H1 (cell line): ENCODE data around the gene PPP1R12C. TPM values are rescaled to one million over a fixed set of nuclear protein-coding genes. Genes with fewer than 3 reads are reported as not detected.

ENCODE experiments used
- BACH1 ChIP-seq: IDR thresholded peaks from 2 replicates; pipeline ENCODE4 v1.6.1; 2012; ENCODE audit warnings: low read length, improper control_type of control experiment
- CBX5 ChIP-seq: fragments of 300-800, 300-1000 bp; sonication (generic); IDR thresholded peaks from 2 replicates; pipeline ENCODE4 v1.7.1; 2016; ENCODE audit warnings: antibody characterized with exemption, low read length, low read depth
- CREB1 ChIP-seq: IDR thresholded peaks from 2 replicates; pipeline ENCODE4 v1.6.1; 2012; ENCODE audit warnings: inconsistent platforms
- CTCF ChIP-seq, 3 experiments: IDR thresholded peaks; 1 replicate in 2 of 3; 2 replicates in 1 of 3; pipeline versions ENCODE4 v1.5.1 to v1.6.1; 2011; ENCODE audit warnings: low read length in 3 of 3, mild to moderate bottlenecking in 3 of 3, inconsistent platforms in 2 of 3, low read depth in 1 of 3, moderate library complexity in 1 of 3; ENCODE audit not compliant: insufficient read depth in 1 of 3; ENCODE audit errors: control extremely low read depth in 1 of 3
- GABPA ChIP-seq: IDR thresholded peaks from 2 replicates; pipeline ENCODE4 v1.6.1; 2011; ENCODE audit warnings: mild to moderate bottlenecking, low read length, moderate library complexity, borderline replicate concordance; ENCODE audit not compliant: insufficient read depth
- KDM1A ChIP-seq: fragments of 200-600, 300-600 bp; sonication (generic); IDR thresholded peaks from 2 replicates; pipeline ENCODE4 v1.7.1; 2016; ENCODE audit warnings: mild to moderate bottlenecking, low read length, borderline replicate concordance
- MAX ChIP-seq: IDR thresholded peaks from 2 replicates; pipeline ENCODE4 v1.6.1; 2012; ENCODE audit warnings: inconsistent platforms
- PHF8 ChIP-seq: fragments of 200-600 bp; sonication (generic); conservative IDR thresholded peaks from 2 replicates; pipeline ENCODE4 v1.7.1; 2012; ENCODE audit warnings: low read depth, mild to moderate bottlenecking, inconsistent platforms, low read length, moderate library complexity
- POLR2A ChIP-seq, 2 experiments: IDR thresholded peaks; 1 replicate in 1 of 2; 2 replicates in 1 of 2; pipeline ENCODE4 v1.6.1; 2011; ENCODE audit warnings: low read depth in 2 of 2, low read length in 2 of 2, mild to moderate bottlenecking in 2 of 2; ENCODE audit errors: control extremely low read depth in 1 of 2
- POLR2AphosphoS5 ChIP-seq: IDR thresholded peaks from 2 replicates; pipeline ENCODE4 v1.6.1; 2011; ENCODE audit warnings: low read depth, low read length
- POU5F1 ChIP-seq: IDR thresholded peaks from 2 replicates; pipeline ENCODE4 v1.6.1; 2011; ENCODE audit warnings: low read depth, mild to moderate bottlenecking, low read length, moderate library complexity
- RBBP5 ChIP-seq: IDR thresholded peaks from 2 replicates; pipeline ENCODE4 v1.7.1; 2012; ENCODE audit warnings: low read depth, mild to moderate bottlenecking, inconsistent platforms, low read length, moderate library complexity, borderline replicate concordance
- RXRA ChIP-seq: IDR thresholded peaks from 2 replicates; pipeline ENCODE4 v1.6.1; 2011; ENCODE audit warnings: low read depth, mild to moderate bottlenecking, low read length, moderate library complexity; ENCODE audit not compliant: insufficient read depth
- SAP30 ChIP-seq: fragments of 300-600 bp; sonication (generic); IDR thresholded peaks from 2 replicates; pipeline ENCODE4 v1.7.1; 2012; ENCODE audit warnings: low read length, moderate library complexity, mild to moderate bottlenecking, inconsistent platforms; ENCODE audit not compliant: insufficient read depth, insufficient replicate concordance
- SIN3A ChIP-seq, 2 experiments: IDR thresholded peaks in 1 of 2; conservative IDR thresholded peaks in 1 of 2; 2 replicates each; pipeline ENCODE4 v1.6.1; 2011 to 2012; ENCODE audit warnings: low read length in 2 of 2, improper control_type of control experiment in 1 of 2, low read depth in 1 of 2, mild to moderate bottlenecking in 1 of 2
- SIRT6 ChIP-seq: IDR thresholded peaks from one replicate; pipeline ENCODE4 v1.7.1; 2012; ENCODE audit warnings: low read length, inconsistent platforms
- SIX5 ChIP-seq: IDR thresholded peaks from 2 replicates; pipeline ENCODE4 v1.6.1; 2011; ENCODE audit warnings: mild to moderate bottlenecking, low read depth, low read length
- SP4 ChIP-seq: IDR thresholded peaks from 2 replicates; pipeline ENCODE4 v1.6.1; 2012; ENCODE audit warnings: low read length, inconsistent platforms
- TAF1 ChIP-seq: IDR thresholded peaks from 2 replicates; pipeline ENCODE4 v1.6.1; 2011; ENCODE audit warnings: mild to moderate bottlenecking, low read depth, low read length
- TCF12 ChIP-seq: IDR thresholded peaks from 2 replicates; pipeline ENCODE4 v1.6.1; 2011; ENCODE audit warnings: low read depth, mild to moderate bottlenecking, low read length
- polyA plus RNA-seq, 7 experiments: library from polyadenylated mRNA; depleted of rRNA in 3 of 7; stranded (reverse) in 5 of 7; unstranded in 2 of 7; fragments of >200 nt in 5 of 7; fragments of 200-250 nt in 2 of 7; gene quantifications; 1 replicate in 5 of 7; 2 replicates in 1 of 7; 4 replicates in 1 of 7; pipeline versions ENCODE4 v1.2.1 to v1.2.3, GENCODE V29; 2011 to 2013; ENCODE audit warnings: missing spikeins in 2 of 7, mixed read lengths in 2 of 7
- total RNA-seq: library from RNA; stranded (reverse); fragmentation: NEBNext Ultra II Directional; extraction: Animal tissue kit (Norgen Biotek cat#: 25700); gene quantifications from 2 replicates; pipeline ENCODE4 v1.2.1, GENCODE V29; 2021
- TF ChIP-seq, protein P1 (sequence below): IDR thresholded peaks from 2 replicates; pipeline ENCODE4 v1.6.1; 2012; ENCODE audit warnings: inconsistent platforms

Gene PPP1R12C
- total and polyA plus RNA-seq, 2 of the 8 experiments (the other 6 are each of a cell fraction or from before 2014, with no cell fraction given) = 31.7 to 71.5 TPM

- TF ChIP-seq BACH1 (no peak), SIX5 (no peak), KDM1A (no peak), POLR2AphosphoS5 (0 out of 2 replicates have a peak, but pooled peaks have one; percentile 32), PHF8 (0 out of 2 replicates have a peak, but pooled peaks have one; percentile 27), RBBP5 (no peak), GABPA (no peak), SP4 (peak; percentile 62; the same call in 1 of the 2 replicates), TAF1 (no peak), SIRT6 (no peak), SAP30 (no peak), TCF12 (no peak), RXRA (no peak), MAX (peak; percentile 77), SIN3A (conservative IDR thresholded peaks at IDR 0.05 in 1 of 2, IDR thresholded peaks at IDR 0.05 in 1 of 2; ENCODE audit: low read depth in 1 of 2, low read length in 2 of 2) (no peak), CREB1 (peak; percentile 71), CTCF (IDR thresholded peaks at IDR 0.05; ENCODE audit: control extremely low read depth in 1 of 3, insufficient read depth in 1 of 3, low read depth in 1 of 3, low read length in 3 of 3) (no peak), POU5F1 (no peak), CBX5 (no peak), POLR2A (IDR thresholded peaks at IDR 0.05; ENCODE audit: control extremely low read depth in 1 of 2, low read depth in 2 of 2, low read length in 2 of 2) (0 out of 3 replicates have a peak, but pooled peaks of 1 of the 2 experiments have one; percentile 28)
- TF ChIP-seq, protein P1, sequence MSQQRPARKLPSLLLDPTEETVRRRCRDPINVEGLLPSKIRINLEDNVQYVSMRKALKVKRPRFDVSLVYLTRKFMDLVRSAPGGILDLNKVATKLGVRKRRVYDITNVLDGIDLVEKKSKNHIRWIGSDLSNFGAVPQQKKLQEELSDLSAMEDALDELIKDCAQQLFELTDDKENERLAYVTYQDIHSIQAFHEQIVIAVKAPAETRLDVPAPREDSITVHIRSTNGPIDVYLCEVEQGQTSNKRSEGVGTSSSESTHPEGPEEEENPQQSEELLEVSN = peak; percentile 59; the same call in 1 of the 2 replicates
Observed at GRCh38 chr19:55082020-55082851, 35.2 kb downstream of the PPP1R12C start (continued).
